ENCODE data around the gene FOXP2. TPM values are rescaled to one million over a fixed set of nuclear protein-coding genes. Genes with fewer than 3 reads are reported as not detected.

Gene FOXP2
- total and polyA plus RNA-seq, 2 experiments from 2014 or later, result 1.3 to 1.5 TPM

GRCh38 chr7:114627231-114627630 is 212.6 kb downstream of the FOXP2 start:
- no peak overlapping the region for H3K27ac ChIP-seq
- no peak for TF ChIP-seq CTCF (IDR thresholded peaks at IDR 0.05; ENCODE audit: low read depth, low read length)
- no peak for DNase-seq (ENCODE audit: low read depth in 1 of 2, low spot score in 1 of 2)
- H3K9me3 ChIP-seq (ENCODE audit: low read depth), result no peaks in the 10 kb centered on the region
- H3K4me3 ChIP-seq, result no peak overlapping the region
- H3K36me3 ChIP-seq, result no peaks in the 10 kb centered on the region
- H3K4me1 ChIP-seq (ENCODE audit: low read depth), result peaks cover 11% of the 10 kb centered on the region
- H3K27me3 ChIP-seq, result no peaks in the 10 kb centered on the region

DNA sequence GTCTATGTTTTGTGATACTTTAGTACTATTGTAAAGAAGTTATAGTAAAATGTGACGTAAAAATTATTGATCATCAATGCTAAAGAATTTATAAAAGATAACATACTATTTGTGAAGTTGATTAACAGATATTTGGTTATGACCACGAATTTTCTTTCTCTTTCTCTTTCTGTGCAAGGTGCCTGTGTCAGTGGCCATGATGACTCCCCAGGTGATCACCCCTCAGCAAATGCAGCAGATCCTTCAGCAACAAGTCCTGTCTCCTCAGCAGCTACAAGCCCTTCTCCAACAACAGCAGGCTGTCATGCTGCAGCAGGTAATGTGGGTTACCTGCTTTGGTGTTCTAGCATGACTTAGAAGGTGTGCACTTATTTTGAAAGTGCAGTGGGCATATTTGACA is 213.7 kb downstream of the FOXP2 start:
- TF ChIP-seq CTCF (IDR thresholded peaks at IDR 0.05; ENCODE audit: low read depth, low read length), result no peak
- Histone ChIP-seq H3K36me3 (no peaks in the 10 kb centered on the region), H3K9me3 (ENCODE audit: low read depth) (no peaks in the 10 kb centered on the region), H3K27ac (no peak overlapping the region), H3K27me3 (no peaks in the 10 kb centered on the region), H3K4me3 (no peak overlapping the region), H3K4me1 (ENCODE audit: low read depth) (peaks cover 12% of the 10 kb centered on the region)
- DNase-seq (ENCODE audit: low read depth in 1 of 2, low spot score in 1 of 2), result no peak

GRCh38 chr7:114629762-114630161 is 215.1 kb downstream of the FOXP2 start:
- Histone ChIP-seq H3K9me3 (ENCODE audit: low read depth) (no peaks in the 10 kb centered on the region), H3K4me1 (ENCODE audit: low read depth) (peaks cover 12% of the 10 kb centered on the region), H3K27ac (no peak overlapping the region), H3K27me3 (no peaks in the 10 kb centered on the region), H3K4me3 (no peak overlapping the region), H3K36me3 (no peaks in the 10 kb centered on the region)
- no peak for TF ChIP-seq CTCF (IDR thresholded peaks at IDR 0.05; ENCODE audit: low read depth, low read length)
- no peak for DNase-seq (ENCODE audit: low read depth in 1 of 2, low spot score in 1 of 2)

GRCh38 chr7:114630201-114630990 is 215.8 kb downstream of the FOXP2 start:
- DNase-seq (ENCODE audit: low read depth in 1 of 2, low spot score in 1 of 2), result peak in 1 of 2 donors; percentile 11
- no peak for TF ChIP-seq CTCF (IDR thresholded peaks at IDR 0.05; ENCODE audit: low read depth, low read length)
- Histone ChIP-seq H3K4me3 (no peak overlapping the region), H3K9me3 (ENCODE audit: low read depth) (no peaks in the 10 kb centered on the region), H3K4me1 (ENCODE audit: low read depth) (peaks cover 12% of the 10 kb centered on the region), H3K36me3 (no peaks in the 10 kb centered on the region), H3K27ac (peak overlapping the region; percentile 20), H3K27me3 (no peaks in the 10 kb centered on the region)

GRCh38 chr7:114631249-114631822 is 216.7 kb downstream of the FOXP2 start:
- H3K27ac ChIP-seq, result no peak overlapping the region
- no peaks in the 10 kb centered on the region for H3K9me3 ChIP-seq (ENCODE audit: low read depth)
- peaks cover 12% of the 10 kb centered on the region for H3K4me1 ChIP-seq (ENCODE audit: low read depth)
- H3K36me3 ChIP-seq, result no peaks in the 10 kb centered on the region
- no peaks in the 10 kb centered on the region for H3K27me3 ChIP-seq
- no peak for DNase-seq (ENCODE audit: low read depth in 1 of 2, low spot score in 1 of 2)
- no peak overlapping the region for H3K4me3 ChIP-seq
- TF ChIP-seq CTCF (IDR thresholded peaks at IDR 0.05; ENCODE audit: low read depth, low read length), result no peak

All from cardiac muscle cell (in vitro differentiated cells and primary cell).